Endometrial microvascular endothelial cells (primary cell): ENCODE measurements around the gene PNPLA7. TPM values are rescaled to one million over a fixed set of nuclear protein-coding genes. Genes with fewer than 3 reads are reported as not detected.

ENCODE experiments used
- in situ Hi-C: cut with HindIII; loops from 2 replicates; pipeline ENCODE4 v1.10.0; 2017; ENCODE audit warnings: low sequenced_read_pairs, low pct_unique_long_range_greater_than_20kb; ENCODE audit errors: inconsistent ontology term
- total RNA-seq: library from RNA; depleted of rRNA; stranded (reverse); fragments of >200 nt; gene quantifications from one replicate; pipeline ENCODE4 v1.2.3, GENCODE V29; 2015; ENCODE audit errors: inconsistent ontology term

The PNPLA7 gene
- total RNA-seq, 1 donor from 2014 or later, result under 0.01 TPM

GRCh38 chr9:137501457-137501856 is 48.7 kb downstream of the PNPLA7 start:
- in situ Hi-C loops, result no loop called here

- in situ Hi-C loops, result no loop called here
Measured at GRCh38 chr9:137500666-137501397, 49.4 kb downstream of the PNPLA7 start.

GRCh38 chr9:137499858-137500661 is 50.1 kb downstream of the PNPLA7 start:
- in situ Hi-C loops, result no loop called here

GRCh38 chr9:137499416-137499815 is 50.8 kb downstream of the PNPLA7 start:
- in situ Hi-C loops, result no loop called here

GRCh38 chr9:137498720-137499150 is 51.5 kb downstream of the PNPLA7 start:
- in situ Hi-C loops, result no loop called here

- in situ Hi-C loops, result no loop called here
Measured at GRCh38 chr9:137497921-137498719, 52.1 kb downstream of the PNPLA7 start.

- in situ Hi-C loops, result no loop called here
Measured at GRCh38 chr9:137496601-137497375, 53.4 kb downstream of the PNPLA7 start.

- in situ Hi-C loops, result no loop called here
Measured at GRCh38 chr9:137494550-137495351, 55.5 kb downstream of the PNPLA7 start.

- in situ Hi-C loops, result no loop called here
Measured at GRCh38 chr9:137494104-137494544, 56.1 kb downstream of the PNPLA7 start.

GRCh38 chr9:137493364-137494103 is 56.7 kb downstream of the PNPLA7 start:
- in situ Hi-C loops, result no loop called here

- in situ Hi-C loops, result no loop called here
Measured at GRCh38 chr9:137492464-137493363, 57.5 kb downstream of the PNPLA7 start.

GRCh38 chr9:137491735-137492432 is 58.3 kb downstream of the PNPLA7 start:
- in situ Hi-C loops, result no loop called here

- in situ Hi-C loops, result no loop called here
Measured at GRCh38 chr9:137490532-137491186, 59.5 kb downstream of the PNPLA7 start.

- in situ Hi-C loops, result no loop called here
Measured at GRCh38 chr9:137488906-137489305, 61.3 kb downstream of the PNPLA7 start.

- in situ Hi-C loops, result no loop called here
Measured at GRCh38 chr9:137488327-137488653, 61.9 kb downstream of the PNPLA7 start.
